SK-N-SH treated with all-trans-retinoic acid at 6 μM for 48 hours (cell line): Measurements from ENCODE around the gene FSTL1.

ENCODE experiments used
- ATAC-seq: fragments of 200-7000 bp; cut with Tn5 transposase; 3 replicates; pipeline ENCODE4 v1.9.1; 2020; ENCODE audit warnings: mild to moderate bottlenecking, moderate library complexity
- ARNTL ChIP-seq: fragments of 450-650 bp; formaldehyde crosslinking; IDR thresholded peaks from 2 replicates; pipeline ENCODE4 v1.5.0; 2020; ENCODE audit warnings: low read depth, mild to moderate bottlenecking, moderate library complexity, borderline replicate concordance
- BACH2 ChIP-seq: fragments of 250-450 bp; sonication (Bioruptor Pico); IDR thresholded peaks from 2 replicates; pipeline ENCODE4 v1.9.0; 2021; ENCODE audit warnings: mild to moderate bottlenecking, borderline replicate concordance
- CREB5 ChIP-seq: fragments of 250-450 bp; sonication (Bioruptor Pico); IDR thresholded peaks from 2 replicates; pipeline ENCODE4 v1.5.1; 2020; ENCODE audit warnings: low read depth, mild to moderate bottlenecking, moderate library complexity
- CSDC2 ChIP-seq: fragments of 250-450 bp; sonication (Bioruptor Pico); IDR thresholded peaks from 2 replicates; pipeline ENCODE4 v1.5.0; 2020; ENCODE audit warnings: mild to moderate bottlenecking, moderate library complexity
- CSRNP3 ChIP-seq: fragments of 250-450 bp; sonication (Bioruptor Pico); IDR thresholded peaks from 2 replicates; pipeline ENCODE4 v1.5.1; 2021; ENCODE audit warnings: mild to moderate bottlenecking, moderate library complexity
- ESRRG ChIP-seq: fragments of 250-450 bp; sonication (Bioruptor Pico); IDR thresholded peaks from 2 replicates; pipeline ENCODE4 v1.6.1; 2021; ENCODE audit warnings: mild to moderate bottlenecking
- GLIS3 ChIP-seq: fragments of 250-450 bp; sonication (Bioruptor Pico); IDR thresholded peaks from 2 replicates; pipeline ENCODE4 v1.5.0; 2020; ENCODE audit warnings: mild to moderate bottlenecking, moderate library complexity
- ISL1 ChIP-seq: fragments of 250-450 bp; sonication (Bioruptor Pico); IDR thresholded peaks from 2 replicates; pipeline ENCODE4 v2.1.2; 2022; ENCODE audit warnings: mild to moderate bottlenecking, moderate library complexity
- OSR1 ChIP-seq: fragments of 250-450 bp; sonication (Bioruptor Pico); IDR thresholded peaks from 2 replicates; pipeline ENCODE4 v1.8.0; 2022; ENCODE audit warnings: moderate library complexity, mild to moderate bottlenecking, inconsistent platforms
- PATZ1 ChIP-seq: fragments of 250-450 bp; sonication (Bioruptor Pico); IDR thresholded peaks from 2 replicates; pipeline ENCODE4 v1.8.0; 2020; ENCODE audit warnings: mild to moderate bottlenecking, moderate library complexity, borderline replicate concordance
- POU6F1 ChIP-seq: fragments of 250-450 bp; sonication (Bioruptor Pico); IDR thresholded peaks from 2 replicates; pipeline ENCODE4 v1.8.0; 2021; ENCODE audit warnings: low read depth, mild to moderate bottlenecking, moderate library complexity, borderline replicate concordance
- PPARA ChIP-seq: fragments of 250-450 bp; sonication (Bioruptor Pico); IDR thresholded peaks from 2 replicates; pipeline ENCODE4 v1.5.0; 2020; ENCODE audit warnings: mild to moderate bottlenecking, borderline replicate concordance
- RARB ChIP-seq: fragments of 250-450 bp; sonication (Bioruptor Pico); IDR thresholded peaks from 2 replicates; pipeline ENCODE4 v1.8.0; 2021; ENCODE audit warnings: mild to moderate bottlenecking, moderate library complexity
- SNAI2 ChIP-seq: fragments of 250-450 bp; sonication (Bioruptor Pico); IDR thresholded peaks from 2 replicates; pipeline ENCODE4 v1.5.0; 2020; ENCODE audit warnings: mild to moderate bottlenecking, moderate library complexity
- TCF4 ChIP-seq: fragments of 250-450 bp; sonication (Bioruptor Pico); IDR thresholded peaks from 2 replicates; pipeline ENCODE4 v1.8.0; 2021; ENCODE audit warnings: mild to moderate bottlenecking, moderate library complexity, borderline replicate concordance
- TOX ChIP-seq: fragments of 250-450 bp; sonication (Bioruptor Pico); IDR thresholded peaks from 2 replicates; pipeline ENCODE4 v1.8.0; 2021; ENCODE audit warnings: mild to moderate bottlenecking, moderate library complexity, borderline replicate concordance
- ZC3H10 ChIP-seq: fragments of 250-450 bp; sonication (Bioruptor Pico); IDR thresholded peaks from 2 replicates; pipeline ENCODE4 v1.5.1; 2021; ENCODE audit warnings: mild to moderate bottlenecking, moderate library complexity
- ZFP3 ChIP-seq: fragments of 250-450 bp; sonication (Bioruptor Pico); IDR thresholded peaks from 2 replicates; pipeline ENCODE4 v1.5.0; 2020; ENCODE audit warnings: mild to moderate bottlenecking, moderate library complexity
- ZNF565 ChIP-seq: fragments of 450-650 bp; formaldehyde crosslinking; conservative IDR thresholded peaks from 2 replicates; pipeline ENCODE4 v1.5.0; 2020; ENCODE audit warnings: low read depth, mild to moderate bottlenecking, moderate library complexity
- ZNF70 ChIP-seq: fragments of 450-650 bp; formaldehyde crosslinking; IDR thresholded peaks from 2 replicates; pipeline ENCODE4 v1.5.0; 2020; ENCODE audit warnings: mild to moderate bottlenecking, moderate library complexity
- ZNF8 ChIP-seq: fragments of 450-650 bp; formaldehyde crosslinking; IDR thresholded peaks from 2 replicates; pipeline ENCODE4 v1.5.0; 2020; ENCODE audit warnings: mild to moderate bottlenecking, moderate library complexity
- TF ChIP-seq, protein P1 (sequence below): fragments of 250-450 bp; sonication (Bioruptor Pico); IDR thresholded peaks from 2 replicates; pipeline ENCODE4 v1.5.0; 2020; ENCODE audit warnings: mild to moderate bottlenecking, moderate library complexity

Gene FSTL1

GRCh38 chr3:120489421-120489820 lies 38.6 kb upstream of the FSTL1 start:
- TF ChIP-seq CSRNP3 (CRISPR knock-in tag) (no peak), ISL1 (CRISPR knock-in tag) (no peak), POU6F1 (CRISPR knock-in tag) (no peak), PPARA (CRISPR knock-in tag) (no peak), ARNTL (no peak), ZC3H10 (no peak), CSDC2 (CRISPR knock-in tag) (no peak), GLIS3 (CRISPR knock-in tag) (no peak), ZNF565 (CRISPR knock-in tag) (no peak), TCF4 (CRISPR knock-in tag) (no peak), OSR1 (CRISPR knock-in tag) (no peak), SNAI2 (CRISPR knock-in tag) (no peak), RARB (CRISPR knock-in tag) (no peak), ZNF70 (no peak), ZFP3 (no peak), ZNF8 (CRISPR knock-in tag) (no peak), TOX (CRISPR knock-in tag) (no peak), ESRRG (no peak), BACH2 (CRISPR knock-in tag) (no peak)
- TF ChIP-seq, protein P1, sequence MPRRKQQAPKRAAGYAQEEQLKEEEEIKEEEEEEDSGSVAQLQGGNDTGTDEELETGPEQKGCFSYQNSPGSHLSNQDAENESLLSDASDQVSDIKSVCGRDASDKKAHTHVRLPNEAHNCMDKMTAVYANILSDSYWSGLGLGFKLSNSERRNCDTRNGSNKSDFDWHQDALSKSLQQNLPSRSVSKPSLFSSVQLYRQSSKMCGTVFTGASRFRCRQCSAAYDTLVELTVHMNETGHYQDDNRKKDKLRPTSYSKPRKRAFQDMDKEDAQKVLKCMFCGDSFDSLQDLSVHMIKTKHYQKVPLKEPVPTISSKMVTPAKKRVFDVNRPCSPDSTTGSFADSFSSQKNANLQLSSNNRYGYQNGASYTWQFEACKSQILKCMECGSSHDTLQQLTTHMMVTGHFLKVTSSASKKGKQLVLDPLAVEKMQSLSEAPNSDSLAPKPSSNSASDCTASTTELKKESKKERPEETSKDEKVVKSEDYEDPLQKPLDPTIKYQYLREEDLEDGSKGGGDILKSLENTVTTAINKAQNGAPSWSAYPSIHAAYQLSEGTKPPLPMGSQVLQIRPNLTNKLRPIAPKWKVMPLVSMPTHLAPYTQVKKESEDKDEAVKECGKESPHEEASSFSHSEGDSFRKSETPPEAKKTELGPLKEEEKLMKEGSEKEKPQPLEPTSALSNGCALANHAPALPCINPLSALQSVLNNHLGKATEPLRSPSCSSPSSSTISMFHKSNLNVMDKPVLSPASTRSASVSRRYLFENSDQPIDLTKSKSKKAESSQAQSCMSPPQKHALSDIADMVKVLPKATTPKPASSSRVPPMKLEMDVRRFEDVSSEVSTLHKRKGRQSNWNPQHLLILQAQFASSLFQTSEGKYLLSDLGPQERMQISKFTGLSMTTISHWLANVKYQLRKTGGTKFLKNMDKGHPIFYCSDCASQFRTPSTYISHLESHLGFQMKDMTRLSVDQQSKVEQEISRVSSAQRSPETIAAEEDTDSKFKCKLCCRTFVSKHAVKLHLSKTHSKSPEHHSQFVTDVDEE = no peak
- ATAC-seq = no peak

- no peak for ATAC-seq
- TF ChIP-seq OSR1 (CRISPR knock-in tag) = no peak
- no peak for TF ChIP-seq ZNF70
- TF ChIP-seq PATZ1 (CRISPR knock-in tag) = no peak
- no peak for TF ChIP-seq ESRRG
- no peak for TF ChIP-seq RARB (CRISPR knock-in tag)
- no peak for TF ChIP-seq ARNTL
- no peak for TF ChIP-seq BACH2 (CRISPR knock-in tag)
- TF ChIP-seq ZNF565 (CRISPR knock-in tag) = no peak
- no peak for TF ChIP-seq POU6F1 (CRISPR knock-in tag)
- TF ChIP-seq CSRNP3 (CRISPR knock-in tag) = no peak
- no peak for TF ChIP-seq SNAI2 (CRISPR knock-in tag)
- TF ChIP-seq TOX (CRISPR knock-in tag) = no peak
- TF ChIP-seq TCF4 (CRISPR knock-in tag) = no peak
- TF ChIP-seq CREB5 (CRISPR knock-in tag) = no peak
- no peak for TF ChIP-seq ISL1 (CRISPR knock-in tag)
- no peak for TF ChIP-seq GLIS3 (CRISPR knock-in tag)
These were observed 37.5 kb upstream of the FSTL1 start for GRCh38 chr3:120488296-120488695.
